ENCODE results near the gene SHH. TPM values are rescaled to one million over a fixed set of nuclear protein-coding genes. Genes with fewer than 3 reads are reported as not detected.

Gene SHH
- total RNA-seq, 1 experiment from 2014 or later: 22.9 TPM

DNA sequence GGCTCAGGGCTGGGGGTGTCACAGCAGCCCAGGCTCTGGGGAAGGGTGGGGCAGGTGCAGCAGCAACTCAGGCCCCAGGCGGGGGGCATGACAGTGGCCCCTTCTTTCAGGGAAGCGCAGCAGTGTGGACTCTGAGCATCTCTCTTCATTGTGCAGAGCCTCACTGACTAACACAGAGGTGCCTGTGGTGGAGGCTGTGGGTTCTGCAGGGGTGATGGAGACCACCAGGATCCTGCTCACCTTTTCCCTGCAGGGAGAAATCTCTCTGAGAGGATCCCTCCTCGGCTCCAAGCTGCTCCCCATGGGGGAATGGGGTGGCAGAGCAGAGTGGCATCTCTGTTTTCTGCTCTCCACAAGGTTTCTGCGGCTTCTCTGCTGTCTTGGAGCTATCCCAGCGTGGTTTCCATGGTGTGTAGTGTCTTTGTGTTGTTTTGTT, 37.8 kb upstream of the SHH start:
- ATAC-seq: no peak
- Histone ChIP-seq H3K27me3 (ENCODE audit: control insufficient read depth, insufficient read depth, low read length) (no peaks in the 10 kb centered on the region), H3K9me3 (ENCODE audit: control insufficient read depth, insufficient read depth, low read depth, low read length) (no peaks in the 10 kb centered on the region), H3K27ac (ENCODE audit: low read length) (no peak overlapping the region), H3K36me3 (ENCODE audit: control insufficient read depth, insufficient read depth, low read length) (no peaks in the 10 kb centered on the region), H3K4me1 (ENCODE audit: control insufficient read depth, insufficient read depth, low read length) (no peaks in the 10 kb centered on the region), H3K4me3 (ENCODE audit: low read depth in 2 of 2, low read length in 2 of 2) (no peak overlapping the region)
- TF ChIP-seq, protein P1, sequence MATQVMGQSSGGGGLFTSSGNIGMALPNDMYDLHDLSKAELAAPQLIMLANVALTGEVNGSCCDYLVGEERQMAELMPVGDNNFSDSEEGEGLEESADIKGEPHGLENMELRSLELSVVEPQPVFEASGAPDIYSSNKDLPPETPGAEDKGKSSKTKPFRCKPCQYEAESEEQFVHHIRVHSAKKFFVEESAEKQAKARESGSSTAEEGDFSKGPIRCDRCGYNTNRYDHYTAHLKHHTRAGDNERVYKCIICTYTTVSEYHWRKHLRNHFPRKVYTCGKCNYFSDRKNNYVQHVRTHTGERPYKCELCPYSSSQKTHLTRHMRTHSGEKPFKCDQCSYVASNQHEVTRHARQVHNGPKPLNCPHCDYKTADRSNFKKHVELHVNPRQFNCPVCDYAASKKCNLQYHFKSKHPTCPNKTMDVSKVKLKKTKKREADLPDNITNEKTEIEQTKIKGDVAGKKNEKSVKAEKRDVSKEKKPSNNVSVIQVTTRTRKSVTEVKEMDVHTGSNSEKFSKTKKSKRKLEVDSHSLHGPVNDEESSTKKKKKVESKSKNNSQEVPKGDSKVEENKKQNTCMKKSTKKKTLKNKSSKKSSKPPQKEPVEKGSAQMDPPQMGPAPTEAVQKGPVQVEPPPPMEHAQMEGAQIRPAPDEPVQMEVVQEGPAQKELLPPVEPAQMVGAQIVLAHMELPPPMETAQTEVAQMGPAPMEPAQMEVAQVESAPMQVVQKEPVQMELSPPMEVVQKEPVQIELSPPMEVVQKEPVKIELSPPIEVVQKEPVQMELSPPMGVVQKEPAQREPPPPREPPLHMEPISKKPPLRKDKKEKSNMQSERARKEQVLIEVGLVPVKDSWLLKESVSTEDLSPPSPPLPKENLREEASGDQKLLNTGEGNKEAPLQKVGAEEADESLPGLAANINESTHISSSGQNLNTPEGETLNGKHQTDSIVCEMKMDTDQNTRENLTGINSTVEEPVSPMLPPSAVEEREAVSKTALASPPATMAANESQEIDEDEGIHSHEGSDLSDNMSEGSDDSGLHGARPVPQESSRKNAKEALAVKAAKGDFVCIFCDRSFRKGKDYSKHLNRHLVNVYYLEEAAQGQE (IDR thresholded peaks at IDR 0.05; ENCODE audit: insufficient read depth in 1 of 2, low read depth in 2 of 2, low read length in 1 of 2): no peak
- TF ChIP-seq POLR2AphosphoS5 (IDR thresholded peaks at IDR 0.05; ENCODE audit: low read depth, low read length) (no peak), SIN3A (IDR thresholded peaks at IDR 0.05; ENCODE audit: borderline replicate concordance, insufficient read depth, low read depth, low read length) (no peak), TCF7L2 (IDR thresholded peaks at IDR 0.05; ENCODE audit: low read depth, low read length) (no peak)
- TF ChIP-seq, protein P2, sequence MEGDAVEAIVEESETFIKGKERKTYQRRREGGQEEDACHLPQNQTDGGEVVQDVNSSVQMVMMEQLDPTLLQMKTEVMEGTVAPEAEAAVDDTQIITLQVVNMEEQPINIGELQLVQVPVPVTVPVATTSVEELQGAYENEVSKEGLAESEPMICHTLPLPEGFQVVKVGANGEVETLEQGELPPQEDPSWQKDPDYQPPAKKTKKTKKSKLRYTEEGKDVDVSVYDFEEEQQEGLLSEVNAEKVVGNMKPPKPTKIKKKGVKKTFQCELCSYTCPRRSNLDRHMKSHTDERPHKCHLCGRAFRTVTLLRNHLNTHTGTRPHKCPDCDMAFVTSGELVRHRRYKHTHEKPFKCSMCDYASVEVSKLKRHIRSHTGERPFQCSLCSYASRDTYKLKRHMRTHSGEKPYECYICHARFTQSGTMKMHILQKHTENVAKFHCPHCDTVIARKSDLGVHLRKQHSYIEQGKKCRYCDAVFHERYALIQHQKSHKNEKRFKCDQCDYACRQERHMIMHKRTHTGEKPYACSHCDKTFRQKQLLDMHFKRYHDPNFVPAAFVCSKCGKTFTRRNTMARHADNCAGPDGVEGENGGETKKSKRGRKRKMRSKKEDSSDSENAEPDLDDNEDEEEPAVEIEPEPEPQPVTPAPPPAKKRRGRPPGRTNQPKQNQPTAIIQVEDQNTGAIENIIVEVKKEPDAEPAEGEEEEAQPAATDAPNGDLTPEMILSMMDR (IDR thresholded peaks at IDR 0.05): no peak
- ChIA-PET CTCF (no interaction called here), POLR2A (no interaction called here)
- DNase-seq (ENCODE audit: low read depth, low spot score): no peak
- no TSS peak for BruUV-seq (replicated peaks)
- in situ Hi-C loops (cut with HindIII; ENCODE audit: low pct_unique_long_range_greater_than_20kb, low sequenced_read_pairs): no loop called here
- intact Hi-C loops (cut with micrococcal nuclease; ENCODE audit: unreplicated experiment): no loop called here

DNA sequence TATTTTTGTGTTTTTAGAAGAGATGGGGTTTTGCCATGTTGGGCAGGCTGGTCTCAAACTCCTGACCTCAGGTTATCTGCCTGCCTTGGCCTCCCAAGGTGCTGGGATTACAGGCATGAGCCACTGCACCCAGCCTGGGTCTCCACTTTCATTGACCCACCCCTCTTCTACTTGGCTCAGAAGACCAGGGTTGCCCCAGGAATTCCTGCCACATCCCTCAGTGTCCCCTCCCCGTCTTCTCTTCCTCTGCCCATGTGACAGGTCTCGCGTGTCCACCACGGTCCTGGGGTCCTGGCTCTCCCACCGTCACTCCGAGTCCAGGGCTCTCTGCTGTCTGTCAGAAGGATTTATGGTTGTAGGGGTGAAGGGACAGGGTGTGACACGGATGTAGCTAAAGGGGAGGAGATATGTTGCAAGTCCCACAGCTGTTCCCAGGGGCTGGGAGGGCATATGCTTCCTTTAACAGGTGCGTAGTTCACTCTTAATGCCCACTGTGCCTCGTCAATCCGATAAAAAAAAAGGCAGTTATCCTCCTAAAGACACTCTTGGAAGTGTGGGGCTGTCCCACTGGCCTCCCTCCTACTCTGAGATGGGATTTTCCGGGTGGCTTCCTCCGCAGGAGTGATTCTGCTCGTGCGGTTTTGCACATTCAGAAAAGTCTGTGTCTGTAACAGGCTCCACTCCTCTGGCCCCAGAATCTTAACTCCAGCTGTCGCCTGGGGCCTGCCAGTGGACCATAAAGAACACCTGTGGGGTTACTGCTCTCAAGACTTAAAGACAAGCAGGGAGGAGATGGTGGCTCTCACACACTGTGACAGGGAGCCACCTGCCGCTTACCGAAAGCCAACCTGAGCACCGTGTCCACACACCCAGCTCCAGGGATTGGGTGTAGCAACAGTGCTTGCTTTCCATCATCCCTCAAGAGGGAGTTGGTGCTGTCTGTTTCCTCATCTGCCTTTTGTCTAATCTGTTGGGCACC, 36.7 kb upstream of the SHH start:
- Histone ChIP-seq H3K9me3 (ENCODE audit: control insufficient read depth, insufficient read depth, low read depth, low read length) (no peaks in the 10 kb centered on the region), H3K36me3 (ENCODE audit: control insufficient read depth, insufficient read depth, low read length) (no peaks in the 10 kb centered on the region), H3K4me1 (ENCODE audit: control insufficient read depth, insufficient read depth, low read length) (no peaks in the 10 kb centered on the region), H3K27ac (ENCODE audit: low read length) (no peak overlapping the region), H3K27me3 (ENCODE audit: control insufficient read depth, insufficient read depth, low read length) (no peaks in the 10 kb centered on the region), H3K4me3 (ENCODE audit: low read depth in 2 of 2, low read length in 2 of 2) (no peak overlapping the region)
- in situ Hi-C loops (cut with HindIII; ENCODE audit: low pct_unique_long_range_greater_than_20kb, low sequenced_read_pairs) (no loop called here), intact Hi-C loops (cut with micrococcal nuclease; ENCODE audit: unreplicated experiment) (no loop called here)
- BruUV-seq (replicated peaks): no TSS peak
- DNase-seq (ENCODE audit: low read depth, low spot score) (no peak), ATAC-seq (no peak)
- POLR2A ChIA-PET: no interaction called here
- CTCF ChIA-PET: no interaction called here
- TF ChIP-seq, protein P2 (IDR thresholded peaks at IDR 0.05): no peak
- TF ChIP-seq, protein P1 (IDR thresholded peaks at IDR 0.05; ENCODE audit: insufficient read depth in 1 of 2, low read depth in 2 of 2, low read length in 1 of 2): no peak
- no peak for TF ChIP-seq TCF7L2 (IDR thresholded peaks at IDR 0.05; ENCODE audit: low read depth, low read length)
- no peak for TF ChIP-seq POLR2AphosphoS5 (IDR thresholded peaks at IDR 0.05; ENCODE audit: low read depth, low read length)
- no peak for TF ChIP-seq SIN3A (IDR thresholded peaks at IDR 0.05; ENCODE audit: borderline replicate concordance, insufficient read depth, low read depth, low read length)

All from Panc1 (cell line).